Endothelial cell (in vitro differentiated cells): ENCODE data around the gene HTR3B. TPM values are rescaled to one million over a fixed set of nuclear protein-coding genes. Genes with fewer than 3 reads are reported as not detected.

Experiments used
- DNase-seq: peaks from one replicate; pipeline ENCODE4 v3.0.0; 2021; ENCODE audit warnings: low spot score
- H3K27ac Mint-ChIP-seq: one replicate; pipeline ENCODE4 v1.8.0; 2021; ENCODE audit warnings: mixed read lengths, inconsistent platforms; ENCODE audit not compliant: unreplicated experiment
- H3K27me3 Mint-ChIP-seq: one replicate; pipeline ENCODE4 v1.8.0; 2021; ENCODE audit warnings: mild to moderate bottlenecking, moderate library complexity, mixed read lengths, inconsistent platforms; ENCODE audit not compliant: unreplicated experiment
- H3K36me3 Mint-ChIP-seq: one replicate; pipeline ENCODE4 v1.8.0; 2021; ENCODE audit warnings: mild to moderate bottlenecking, low read depth, mixed read lengths, inconsistent platforms; ENCODE audit not compliant: unreplicated experiment
- H3K4me1 Mint-ChIP-seq: one replicate; pipeline ENCODE4 v1.8.0; 2021; ENCODE audit warnings: mild to moderate bottlenecking, mixed read lengths, inconsistent platforms; ENCODE audit not compliant: unreplicated experiment
- H3K4me3 Mint-ChIP-seq: one replicate; pipeline ENCODE4 v1.8.0; 2021; ENCODE audit warnings: mild to moderate bottlenecking, mixed read lengths, inconsistent platforms; ENCODE audit not compliant: unreplicated experiment
- H3K9me3 Mint-ChIP-seq: one replicate; pipeline ENCODE4 v1.8.0; 2021; ENCODE audit warnings: mixed read lengths, inconsistent platforms; ENCODE audit not compliant: unreplicated experiment
- total RNA-seq: library from RNA; stranded (reverse); fragmentation: NEBNext Ultra II Directional; extraction: Animal tissue kit (Norgen Biotek cat#: 25700); gene quantifications from one replicate; pipeline ENCODE4 v1.2.1, GENCODE V29; 2021; ENCODE audit not compliant: unreplicated experiment
- TF ChIP-seq, protein P1 (sequence below): fragments of 200-600 bp; sonication (generic); IDR thresholded peaks from one replicate; pipeline ENCODE4 v1.5.0; 2021; ENCODE audit warnings: antibody characterized with exemption; ENCODE audit not compliant: unreplicated experiment

The HTR3B gene
- total RNA-seq, 1 donor from 2014 or later = not detected

DNA sequence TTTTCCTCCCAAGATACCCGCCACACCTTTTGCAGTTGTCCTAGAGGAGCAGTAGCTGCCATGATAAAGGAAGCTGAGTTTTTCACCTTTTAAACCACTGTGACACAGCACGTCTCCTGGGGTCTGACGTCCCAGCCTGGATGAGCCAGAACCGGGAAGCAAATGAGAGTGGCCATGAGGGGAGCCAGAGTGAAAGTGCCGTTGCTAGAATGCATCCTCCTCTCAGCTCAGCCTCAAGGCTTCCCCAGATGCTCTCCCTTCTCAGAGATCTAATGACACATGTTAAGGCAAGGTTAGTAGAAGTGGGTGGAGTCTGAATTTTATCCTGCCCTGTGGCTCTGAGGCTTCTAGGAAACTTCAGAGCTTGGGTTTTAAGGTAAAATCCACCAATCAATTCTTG is 46.9 kb downstream of the HTR3B start:
- DNase-seq = no peak
- Mint-ChIP-seq H3K4me1 (peaks cover 11% of the 10 kb centered on the region), H3K27me3 (peaks cover 8% of the 10 kb centered on the region), H3K4me3 (no peak overlapping the region), H3K9me3 (no peaks in the 10 kb centered on the region), H3K27ac (no peak overlapping the region), H3K36me3 (no peaks in the 10 kb centered on the region)
- TF ChIP-seq, protein P1, sequence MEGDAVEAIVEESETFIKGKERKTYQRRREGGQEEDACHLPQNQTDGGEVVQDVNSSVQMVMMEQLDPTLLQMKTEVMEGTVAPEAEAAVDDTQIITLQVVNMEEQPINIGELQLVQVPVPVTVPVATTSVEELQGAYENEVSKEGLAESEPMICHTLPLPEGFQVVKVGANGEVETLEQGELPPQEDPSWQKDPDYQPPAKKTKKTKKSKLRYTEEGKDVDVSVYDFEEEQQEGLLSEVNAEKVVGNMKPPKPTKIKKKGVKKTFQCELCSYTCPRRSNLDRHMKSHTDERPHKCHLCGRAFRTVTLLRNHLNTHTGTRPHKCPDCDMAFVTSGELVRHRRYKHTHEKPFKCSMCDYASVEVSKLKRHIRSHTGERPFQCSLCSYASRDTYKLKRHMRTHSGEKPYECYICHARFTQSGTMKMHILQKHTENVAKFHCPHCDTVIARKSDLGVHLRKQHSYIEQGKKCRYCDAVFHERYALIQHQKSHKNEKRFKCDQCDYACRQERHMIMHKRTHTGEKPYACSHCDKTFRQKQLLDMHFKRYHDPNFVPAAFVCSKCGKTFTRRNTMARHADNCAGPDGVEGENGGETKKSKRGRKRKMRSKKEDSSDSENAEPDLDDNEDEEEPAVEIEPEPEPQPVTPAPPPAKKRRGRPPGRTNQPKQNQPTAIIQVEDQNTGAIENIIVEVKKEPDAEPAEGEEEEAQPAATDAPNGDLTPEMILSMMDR = no peak

DNA sequence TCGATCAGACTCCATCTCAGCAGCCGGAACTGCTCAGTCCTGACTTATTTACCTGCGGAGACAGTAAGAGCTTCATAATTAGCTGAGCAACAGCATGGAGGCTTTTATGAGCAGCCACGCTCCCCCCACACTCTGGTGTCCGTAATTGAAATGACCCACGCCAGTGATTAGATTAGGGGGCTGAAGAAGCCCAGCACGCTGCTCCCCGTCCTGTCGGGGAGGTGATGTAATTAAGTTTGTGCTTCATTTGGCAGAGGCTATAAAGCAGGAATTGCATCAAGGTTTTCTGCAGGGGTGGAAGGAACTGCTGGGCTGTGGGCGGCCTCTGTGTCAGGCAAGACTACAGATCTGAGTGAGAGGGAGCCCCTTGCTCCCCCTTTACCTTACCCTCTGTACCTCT is 47.5 kb downstream of the HTR3B start:
- peaks cover 8% of the 10 kb centered on the region for H3K27me3 Mint-ChIP-seq
- no peak overlapping the region for H3K27ac Mint-ChIP-seq

DNA sequence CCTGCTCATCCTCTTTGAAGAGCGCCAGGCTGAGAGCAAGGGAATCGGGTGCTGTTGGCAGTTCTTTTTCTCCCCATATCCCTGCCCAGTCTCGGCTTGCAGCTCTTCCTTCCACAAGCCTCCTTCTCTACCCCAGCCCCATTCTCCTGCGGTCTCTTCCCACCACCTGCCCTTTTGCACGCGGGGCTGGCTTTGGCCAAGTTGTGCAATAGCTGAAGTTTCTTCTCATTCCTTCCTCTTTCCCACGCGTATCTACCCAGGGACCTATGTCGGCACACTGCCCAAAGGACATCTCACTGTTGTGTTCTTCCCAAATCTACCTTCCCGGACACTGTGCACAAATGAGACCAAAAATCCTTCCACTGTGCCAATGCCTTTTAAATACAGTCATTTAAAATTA is 48.0 kb downstream of the HTR3B start:
- no peak overlapping the region for H3K4me3 Mint-ChIP-seq
- H3K4me1 Mint-ChIP-seq = peaks cover 7% of the 10 kb centered on the region
- DNase-seq = no peak
- TF ChIP-seq, protein P1 = no peak
- H3K36me3 Mint-ChIP-seq = no peaks in the 10 kb centered on the region
- no peaks in the 10 kb centered on the region for H3K9me3 Mint-ChIP-seq
- peaks cover 8% of the 10 kb centered on the region for H3K27me3 Mint-ChIP-seq
- no peak overlapping the region for H3K27ac Mint-ChIP-seq

More for the DNA sequence above, 47.5 kb downstream of the HTR3B start:
- no peak for DNase-seq
- Mint-ChIP-seq H3K9me3 (no peaks in the 10 kb centered on the region), H3K4me1 (peaks cover 11% of the 10 kb centered on the region), H3K36me3 (no peaks in the 10 kb centered on the region), H3K4me3 (no peak overlapping the region)
- TF ChIP-seq, protein P1 = no peak

DNA sequence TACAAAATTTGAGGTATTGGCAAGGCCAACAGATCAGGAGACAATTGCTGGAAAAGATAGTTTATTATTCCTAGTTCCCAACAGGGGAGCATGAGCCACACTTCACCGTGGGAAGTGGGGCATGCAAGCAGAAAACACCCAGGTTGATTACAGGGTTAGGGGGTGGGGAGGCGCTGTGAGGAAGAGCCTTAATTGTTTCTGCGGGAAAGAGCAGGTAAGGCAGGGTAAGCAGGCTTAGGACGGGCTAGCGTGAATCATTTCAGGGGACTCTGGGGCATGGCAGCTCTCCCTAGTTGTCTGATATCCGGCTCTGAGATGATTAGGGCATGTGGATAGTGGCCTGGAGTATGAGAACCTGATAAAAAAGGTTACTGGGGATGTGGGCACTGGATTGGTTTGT is 49.6 kb downstream of the HTR3B start:
- peaks cover 8% of the 10 kb centered on the region for H3K27me3 Mint-ChIP-seq
- DNase-seq = no peak
- H3K36me3 Mint-ChIP-seq = no peaks in the 10 kb centered on the region
- H3K4me3 Mint-ChIP-seq = no peak overlapping the region
- H3K27ac Mint-ChIP-seq = no peak overlapping the region
- TF ChIP-seq, protein P1 = no peak
- H3K4me1 Mint-ChIP-seq = no peaks in the 10 kb centered on the region
- H3K9me3 Mint-ChIP-seq = no peaks in the 10 kb centered on the region

DNA sequence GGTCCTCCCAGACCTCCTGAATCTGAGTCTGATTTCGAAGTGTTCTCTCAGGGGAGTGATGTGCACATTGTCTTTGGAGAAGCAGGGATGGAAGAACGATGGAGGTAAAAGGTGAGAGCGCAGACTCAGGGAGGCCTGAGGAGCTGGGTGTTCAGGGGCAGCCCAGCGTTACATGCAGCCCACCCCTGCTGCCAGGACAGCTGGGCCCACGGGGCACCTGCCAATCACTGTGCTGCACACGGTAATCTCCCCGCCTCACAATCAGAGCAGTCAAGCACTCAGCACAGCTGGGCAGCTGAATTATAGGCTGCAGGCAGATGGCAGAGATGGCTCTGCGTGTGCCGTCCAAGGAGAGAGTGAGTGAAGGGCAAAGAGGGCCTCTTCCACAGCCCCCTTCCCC is 52.4 kb downstream of the HTR3B start:
- Mint-ChIP-seq H3K36me3 (no peaks in the 10 kb centered on the region), H3K27ac (no peak overlapping the region), H3K9me3 (no peaks in the 10 kb centered on the region), H3K4me1 (no peaks in the 10 kb centered on the region), H3K27me3 (peaks cover 3% of the 10 kb centered on the region), H3K4me3 (no peak overlapping the region)
- DNase-seq = no peak
- TF ChIP-seq, protein P1 = no peak
